Prostate gland (tissue), 2 donors: ENCODE measurements around the gene BNIP5.

Experiments used
- CTCF ChIP-seq, 4 experiments: fragments of 200-600 bp in 2 of 4; fragments of 450-650 bp in 2 of 4; sonication (generic) in 2 of 4; IDR thresholded peaks; 1 replicate in 3 of 4; 2 replicates in 1 of 4; pipeline ENCODE4 v1.5.1; 2016 to 2019; ENCODE audit warnings: antibody characterized with exemption in 4 of 4, mild to moderate bottlenecking in 2 of 4, moderate library complexity in 2 of 4
- POLR2AphosphoS5 ChIP-seq: sonication (generic); formaldehyde crosslinking; IDR thresholded peaks from one replicate; pipeline ENCODE4 v1.6.1; 2017; ENCODE audit warnings: antibody characterized with exemption

- TF ChIP-seq CTCF (IDR thresholded peaks at IDR 0.05), result no peak
- TF ChIP-seq POLR2AphosphoS5, result no peak
Measured at GRCh38 chr6:36297511-36297910, 39.2 kb downstream of the BNIP5 start.
